Thoracic aorta (tissue), 2 donors: Measurements from ENCODE around the gene CFAP43. TPM values are rescaled to one million over a fixed set of nuclear protein-coding genes. Genes with fewer than 3 reads are reported as not detected.
"Not testable (repeated sequence)": the region's sequence is repeated elsewhere in the genome, so short reads cannot be mapped to it uniquely, and the experiment has no call there.

ENCODE experiments used
- ATAC-seq: fragments of 150-250 bp; one replicate; pipeline ENCODE4 v1.8.0; 2017; ENCODE audit warnings: low read depth; ENCODE audit not compliant: insufficient number of reproducible peaks, low FRiP score
- DNase-seq: peaks from one replicate; pipeline ENCODE4 v3.0.0-alpha.2; 2020; ENCODE audit warnings: low spot score
- H3K27ac ChIP-seq, 2 donors: fragments of 200-600 bp; sonication (generic); 1 replicate in 1 of 2; 2 replicates in 1 of 2; pipeline ENCODE4 v1.5.1; 2016; ENCODE audit warnings: mild to moderate bottlenecking in 2 of 2, moderate library complexity in 2 of 2
- H3K27me3 ChIP-seq: fragments of 200-600 bp; sonication (generic); replicated peaks from 2 replicates; pipeline ENCODE4 v1.6.0; 2016; ENCODE audit warnings: mild to moderate bottlenecking; ENCODE audit not compliant: insufficient read depth
- H3K36me3 ChIP-seq: fragments of 200-600 bp; sonication (generic); one replicate; pipeline ENCODE4 v1.5.1; 2016
- H3K4me1 ChIP-seq, 2 donors: fragments of 200-600 bp; sonication (generic); 1 replicate in 1 of 2; 2 replicates in 1 of 2; pipeline versions ENCODE4 v1.5.1 to v1.6.0; 2016; ENCODE audit warnings: low read depth in 2 of 2, mild to moderate bottlenecking in 1 of 2; ENCODE audit not compliant: control insufficient read depth in 1 of 2
- H3K4me3 ChIP-seq: fragments of 200-600 bp; sonication (generic); 2 replicates; pipeline ENCODE4 v1.5.1; 2016; ENCODE audit warnings: mild to moderate bottlenecking
- H3K9me3 ChIP-seq: fragments of 200-600 bp; sonication (generic); 2 replicates; pipeline ENCODE4 v1.5.1; 2016
- CTCF ChIP-seq: fragments of 200-600 bp; sonication (generic); IDR thresholded peaks from one replicate; pipeline ENCODE4 v1.5.1; 2019; ENCODE audit warnings: antibody characterized with exemption
- total RNA-seq, 2 donors: library from RNA; depleted of rRNA; stranded (reverse); fragments of >200 nt; gene quantifications; one replicate each; pipeline versions ENCODE4 v1.1.0 to v1.2.3, GENCODE V29; 2016

The CFAP43 gene
- total RNA-seq, 2 donors from 2014 or later = 0.85 TPM; not detected in 1

- Histone ChIP-seq H3K27me3 (no peaks in the 10 kb centered on the region), H3K36me3 (peaks cover 2% of the 10 kb centered on the region), H3K4me3 (no peak overlapping the region), H3K4me1 (peaks cover 10 to 29% of the 10 kb centered on the region in 2 donors), H3K9me3 (no peaks in the 10 kb centered on the region), H3K27ac (no peak overlapping the region)
- no peak for DNase-seq
- no peak for TF ChIP-seq CTCF
- ATAC-seq = no peak
Observed at GRCh38 chr10:104253106-104253505, 20.9 kb upstream of the CFAP43 start.

DNA sequence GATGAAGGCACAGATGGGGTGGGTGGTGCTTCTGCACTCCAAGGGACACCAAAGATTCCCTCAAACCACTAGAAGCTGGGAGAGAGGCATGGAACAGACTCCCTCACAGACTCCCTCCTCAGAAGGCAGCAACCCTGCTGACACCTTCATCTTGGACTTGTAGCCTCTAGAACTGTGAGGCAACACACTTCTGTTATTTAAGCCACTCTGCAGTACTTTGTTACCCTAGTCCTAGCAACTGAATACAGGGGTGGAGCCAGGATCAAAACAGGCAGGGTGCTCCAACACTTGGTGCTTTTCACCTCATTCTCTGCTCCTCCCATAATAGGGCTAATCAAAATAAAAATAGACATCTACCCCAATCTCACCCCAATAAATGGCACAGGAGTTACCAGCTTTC lies 20.2 kb upstream of the CFAP43 start:
- Histone ChIP-seq H3K9me3 (no peaks in the 10 kb centered on the region), H3K4me3 (no peak overlapping the region), H3K27me3 (no peaks in the 10 kb centered on the region), H3K27ac (no peak overlapping the region), H3K4me1 (peaks cover 10 to 21% of the 10 kb centered on the region in 2 donors), H3K36me3 (no peaks in the 10 kb centered on the region)
- ATAC-seq (no peak), DNase-seq (no peak)
- no peak for TF ChIP-seq CTCF

DNA sequence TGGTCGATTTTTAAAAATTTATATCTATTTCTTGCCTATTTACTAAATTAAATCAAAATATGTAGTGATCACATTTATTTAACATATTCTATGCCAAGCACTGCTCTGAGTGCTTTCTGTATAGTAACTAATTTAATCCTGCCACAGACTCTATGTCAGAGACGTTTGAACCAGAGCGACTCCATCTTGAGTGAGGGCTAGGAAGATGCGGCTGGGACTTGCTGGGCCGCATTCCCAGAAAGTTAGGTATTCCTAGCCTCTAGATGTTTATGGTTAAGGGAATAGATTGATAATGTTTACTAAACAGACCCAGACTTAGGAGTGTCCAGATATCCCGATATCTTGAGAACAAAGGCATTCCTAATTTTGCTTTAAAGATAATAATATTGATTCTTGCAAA lies 19.3 kb upstream of the CFAP43 start:
- ATAC-seq = no peak
- peaks cover 5 to 12% of the 10 kb centered on the region in 2 donors for H3K4me1 ChIP-seq

GRCh38 chr10:104250371-104250770 lies 18.2 kb upstream of the CFAP43 start:
- DNase-seq = no peak
- Histone ChIP-seq H3K4me1 (peaks cover 0 to 5% of the 10 kb centered on the region in 2 donors), H3K9me3 (peaks cover 4% of the 10 kb centered on the region), H3K36me3 (no peaks in the 10 kb centered on the region), H3K27ac (no peak overlapping the region), H3K4me3 (no peak overlapping the region), H3K27me3 (no peaks in the 10 kb centered on the region)
- no peak for TF ChIP-seq CTCF
- ATAC-seq = no peak

More for the DNA sequence above, 19.3 kb upstream of the CFAP43 start:
- no peak for TF ChIP-seq CTCF
- no peak overlapping the region for H3K27ac ChIP-seq
- H3K27me3 ChIP-seq = no peaks in the 10 kb centered on the region
- H3K4me3 ChIP-seq = no peak overlapping the region
- no peaks in the 10 kb centered on the region for H3K36me3 ChIP-seq
- H3K9me3 ChIP-seq = peaks cover 4% of the 10 kb centered on the region
- DNase-seq = no peak

DNA sequence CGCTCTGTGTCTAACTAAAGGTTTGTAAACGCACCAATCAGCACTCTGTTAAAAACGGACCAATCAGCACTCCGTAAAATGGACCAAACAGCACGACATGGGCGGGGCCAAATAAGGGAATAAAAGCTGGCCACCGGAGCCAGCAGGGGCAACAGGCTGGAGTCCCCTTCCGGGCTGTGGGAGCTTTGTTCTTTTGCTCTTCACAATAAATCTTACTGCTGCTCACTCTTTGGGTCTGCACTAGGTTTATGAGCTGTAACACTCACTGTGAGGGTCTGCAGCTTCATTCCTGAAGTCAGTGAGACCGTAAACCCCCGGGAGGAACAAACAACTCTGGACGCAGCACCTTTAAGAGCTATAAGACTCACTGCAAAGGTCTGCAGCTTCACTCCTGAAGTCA lies 16.8 kb upstream of the CFAP43 start:
- not testable (repeated sequence) for ATAC-seq, H3K4me1 ChIP-seq, H3K4me3 ChIP-seq, DNase-seq, H3K27me3 ChIP-seq, H3K36me3 ChIP-seq, H3K27ac ChIP-seq, H3K9me3 ChIP-seq

DNA sequence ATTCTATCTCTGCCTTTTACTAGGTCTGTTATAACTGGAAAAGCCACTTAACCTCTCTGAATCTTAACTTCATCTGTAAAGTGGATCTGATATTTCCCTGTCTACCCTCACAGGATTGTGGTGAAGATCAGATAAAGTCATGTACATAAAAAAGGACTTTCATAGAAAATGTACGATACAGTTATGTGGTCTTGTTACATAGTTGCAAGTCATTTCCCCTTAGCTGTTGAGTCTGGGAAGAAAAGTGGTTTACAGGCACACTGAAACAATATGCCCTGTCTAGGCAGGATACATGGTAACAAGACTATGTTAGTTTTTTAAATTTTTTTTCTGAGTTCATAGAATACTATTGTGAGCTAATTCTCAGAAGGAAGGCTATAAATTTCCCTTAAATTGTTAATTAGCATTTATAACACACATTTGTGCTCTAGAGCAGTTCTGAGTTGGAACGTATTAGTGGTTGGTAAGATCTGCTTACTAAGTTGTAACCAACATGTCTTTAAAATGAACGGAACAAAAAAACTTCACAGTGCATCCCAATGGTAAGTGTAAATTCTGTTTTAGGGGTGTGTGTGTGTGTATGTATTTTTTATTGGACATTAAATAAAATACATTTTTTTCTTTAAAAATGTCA lies 15.5 kb upstream of the CFAP43 start:
- ATAC-seq (no peak), DNase-seq (no peak)
- Histone ChIP-seq H3K4me3 (no peak overlapping the region), H3K36me3 (no peaks in the 10 kb centered on the region), H3K27ac (no peak overlapping the region), H3K4me1 (no peaks in the 10 kb centered on the region), H3K9me3 (peaks cover 4% of the 10 kb centered on the region), H3K27me3 (no peaks in the 10 kb centered on the region)
- TF ChIP-seq CTCF = no peak
